Measurements from ENCODE around the gene CDKAL1.

Gene CDKAL1

DNA sequence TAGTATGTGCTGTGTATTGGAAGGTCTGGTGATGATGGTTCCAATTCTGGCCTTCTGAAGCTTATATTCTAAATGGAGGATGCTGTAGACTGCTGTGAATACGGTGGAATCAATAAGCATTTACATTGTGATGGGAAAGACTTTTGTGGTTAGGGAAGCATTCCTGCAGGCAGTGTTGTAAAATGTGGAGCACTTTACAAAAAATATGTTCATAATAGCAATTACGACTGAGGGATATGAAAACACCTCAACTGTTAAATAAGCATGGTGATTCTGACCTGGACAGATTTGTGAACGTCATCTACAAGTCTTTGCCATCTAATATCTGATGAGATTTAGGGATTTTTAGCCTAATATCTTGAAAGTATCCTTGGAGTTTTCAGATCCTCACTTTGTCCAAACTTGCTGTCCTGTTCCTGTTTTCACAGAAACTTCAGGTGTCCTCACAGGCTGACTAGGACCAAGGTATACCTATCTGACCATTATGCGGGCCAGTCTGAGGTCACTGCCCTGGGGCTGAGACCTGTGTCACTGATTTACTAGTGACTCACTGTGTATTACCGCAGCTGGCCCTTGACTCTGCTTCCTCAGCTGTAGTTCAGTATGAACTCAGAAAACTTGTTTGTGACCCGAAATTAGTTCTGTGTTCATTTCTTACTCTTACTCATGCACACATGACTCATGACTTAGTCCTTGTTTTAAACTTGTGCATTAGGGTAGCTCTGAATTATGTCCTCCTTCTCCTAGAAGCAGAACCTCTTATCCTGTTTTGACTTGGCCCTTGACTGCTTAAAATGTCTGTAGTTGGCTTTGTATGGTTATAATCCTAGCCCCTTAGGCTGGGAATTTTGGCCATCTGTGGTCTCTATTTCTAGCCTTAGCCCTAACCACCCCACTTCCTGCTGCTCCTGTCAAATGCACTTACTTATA, 343.0 kb downstream of the CDKAL1 start:
- DNase-seq (ENCODE audit: low spot score), result peak; percentile 98

DNA sequence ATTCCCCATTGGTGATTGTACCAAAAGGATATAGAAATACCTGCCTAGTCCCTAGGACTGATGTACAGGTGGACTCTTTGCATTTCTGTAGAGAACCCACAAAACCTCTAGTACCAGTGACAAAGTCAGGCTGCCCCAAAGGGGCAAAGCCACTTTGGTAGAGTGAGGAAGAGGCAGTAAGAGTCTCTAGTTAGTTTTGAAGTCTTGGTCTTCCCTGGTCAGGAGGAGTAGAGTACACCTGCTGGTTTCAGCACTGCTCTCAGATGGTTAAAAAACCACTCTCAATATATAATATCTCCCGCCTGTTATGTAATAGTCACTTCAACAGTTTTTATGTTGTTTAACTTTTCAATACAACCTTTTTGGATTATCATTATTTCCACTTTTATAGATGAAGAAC, 344.9 kb downstream of the CDKAL1 start:
- no peak for DNase-seq (ENCODE audit: low spot score)

DNA sequence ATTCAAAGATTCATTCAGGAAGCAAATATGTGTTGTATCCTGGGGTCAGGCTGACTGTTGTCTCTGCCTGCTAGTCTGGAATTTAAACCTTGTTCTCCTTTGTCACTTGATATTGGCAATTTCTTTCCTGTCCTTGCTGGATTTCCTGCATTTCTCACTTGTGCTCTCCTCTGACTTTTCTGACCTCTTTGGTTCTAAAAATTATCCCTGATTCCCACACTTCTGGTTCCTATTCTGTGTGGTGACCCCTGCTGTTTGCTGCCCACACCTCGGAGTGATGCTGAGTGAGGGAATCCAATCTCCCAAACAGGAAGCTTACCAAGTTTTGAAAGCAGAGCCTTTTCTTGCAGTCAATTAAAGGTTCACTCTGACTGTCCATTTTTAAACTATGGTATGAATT, 345.3 kb downstream of the CDKAL1 start:
- DNase-seq (ENCODE audit: low spot score), result no peak

DNA sequence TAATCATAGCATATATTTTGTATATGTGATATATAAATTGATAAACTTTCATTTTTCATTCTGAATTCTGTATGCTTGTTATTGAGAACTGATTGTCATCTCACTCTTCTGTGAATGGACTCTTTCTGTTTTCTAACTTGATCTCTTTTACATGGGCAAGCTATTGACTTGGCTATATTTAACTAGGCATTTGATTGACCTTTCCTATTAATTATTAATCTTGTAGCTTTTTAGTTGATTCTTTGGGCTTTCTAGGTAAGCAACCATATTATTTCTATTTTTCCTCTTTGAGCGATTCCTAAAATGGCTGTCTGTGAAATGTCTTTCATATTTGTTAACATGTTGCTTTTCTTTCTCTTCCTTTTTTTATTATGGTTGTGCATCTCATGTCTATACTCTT, 347.1 kb downstream of the CDKAL1 start:
- DNase-seq (ENCODE audit: low spot score), result no peak

- no peak for DNase-seq (ENCODE audit: low spot score)
Measured at GRCh38 chr6:20882014-20882413, 347.8 kb downstream of the CDKAL1 start.

DNA sequence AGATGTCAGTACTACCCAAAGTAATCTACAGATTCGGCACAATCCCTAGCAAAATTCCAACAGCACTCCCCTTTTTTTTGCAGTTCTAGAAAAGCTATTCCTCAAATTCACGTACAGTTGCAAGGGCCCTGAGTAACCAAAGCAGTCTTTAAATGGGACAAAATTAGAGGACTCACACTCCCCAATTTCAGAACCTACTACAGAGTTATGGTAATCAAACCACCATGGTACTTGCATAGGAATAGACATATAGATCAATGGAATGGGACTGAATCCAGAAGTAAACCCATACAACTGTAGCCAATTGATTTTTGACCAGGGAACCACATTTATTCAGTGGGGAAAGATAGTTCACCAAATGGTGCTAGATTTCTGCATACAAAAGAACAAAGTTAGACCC, 350.8 kb downstream of the CDKAL1 start:
- DNase-seq (ENCODE audit: low spot score), result no peak

DNA sequence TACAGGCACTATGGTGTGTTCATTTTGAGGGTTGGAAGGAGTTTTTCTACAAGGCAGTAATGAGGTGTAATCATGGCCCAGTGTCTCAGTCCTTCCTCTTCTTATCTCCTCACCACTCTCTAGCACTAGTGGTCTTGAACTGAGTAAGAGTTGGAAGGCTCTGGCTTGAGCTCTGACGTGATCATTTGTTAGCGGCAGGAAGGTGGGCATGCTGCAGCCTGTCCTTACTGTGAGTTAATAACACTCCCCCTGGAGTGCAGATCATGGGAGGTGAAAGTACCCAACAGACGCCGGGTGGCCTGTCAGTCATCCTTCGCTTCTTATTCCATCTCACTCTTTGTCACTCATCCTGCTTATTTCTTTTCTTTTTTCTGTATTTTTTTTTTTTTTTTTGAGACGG, 356.9 kb downstream of the CDKAL1 start:
- DNase-seq (ENCODE audit: low spot score), result no peak

GRCh38 chr6:20892365-20892764, 358.1 kb downstream of the CDKAL1 start:
- DNase-seq (ENCODE audit: low spot score), result no peak

DNA sequence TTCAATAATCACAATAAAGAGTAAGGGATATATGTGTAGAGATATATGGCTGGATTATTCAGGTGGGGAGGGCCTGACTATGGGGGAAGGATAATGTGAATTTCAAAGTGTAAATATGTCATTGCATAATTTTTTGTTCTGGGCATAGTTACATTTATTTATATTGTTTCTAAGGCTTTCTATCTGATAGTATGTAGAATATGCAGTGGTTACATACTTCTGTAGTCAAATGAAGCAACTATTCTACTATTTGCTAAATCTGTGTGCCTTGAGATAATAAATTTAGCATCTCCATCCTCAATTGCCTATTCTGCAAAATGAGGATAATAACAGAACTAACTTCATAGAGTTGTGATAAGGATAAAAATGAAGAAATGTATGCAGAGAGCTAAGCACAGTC, 359.2 kb downstream of the CDKAL1 start:
- no peak for DNase-seq (ENCODE audit: low spot score)

DNA sequence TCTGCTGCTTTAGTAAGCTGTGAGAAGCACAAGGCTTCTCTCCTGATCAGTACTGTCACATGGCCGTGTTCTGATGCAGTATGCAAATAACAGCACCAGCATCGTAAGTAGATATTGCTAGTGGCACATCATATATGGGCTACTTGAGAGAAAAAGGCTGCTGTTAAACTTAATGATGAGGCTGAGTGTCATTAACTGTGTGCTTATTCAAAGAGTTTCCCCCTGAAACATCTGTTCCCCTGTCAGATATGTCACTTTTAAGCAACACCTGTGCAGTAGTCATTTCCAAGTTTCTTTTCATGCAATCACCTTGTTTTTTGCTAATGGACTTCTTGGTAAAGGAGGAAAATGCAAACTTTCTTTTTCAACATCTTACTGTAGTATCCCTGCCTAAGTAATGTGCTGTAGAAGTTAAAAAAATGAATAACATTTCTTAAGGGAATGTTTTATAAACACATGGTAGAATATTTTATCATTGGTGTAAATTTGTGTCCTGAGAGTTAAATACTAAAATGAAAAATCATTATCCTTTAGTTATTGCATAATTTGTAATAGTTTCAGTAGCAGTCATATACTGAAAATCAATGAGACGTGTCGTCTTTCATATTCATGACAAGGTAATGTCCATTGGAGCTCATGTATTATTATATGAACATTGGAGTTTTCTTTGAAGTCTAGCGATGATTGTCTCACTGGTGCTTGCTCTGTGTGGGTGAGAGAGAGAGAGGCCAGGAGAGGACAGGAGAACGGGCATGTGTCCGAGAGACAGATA, 366.3 kb downstream of the CDKAL1 start:
- no peak for DNase-seq (ENCODE audit: low spot score)

- no peak for DNase-seq (ENCODE audit: low spot score)
Measured at GRCh38 chr6:20905377-20905776, 371.1 kb downstream of the CDKAL1 start.

DNA sequence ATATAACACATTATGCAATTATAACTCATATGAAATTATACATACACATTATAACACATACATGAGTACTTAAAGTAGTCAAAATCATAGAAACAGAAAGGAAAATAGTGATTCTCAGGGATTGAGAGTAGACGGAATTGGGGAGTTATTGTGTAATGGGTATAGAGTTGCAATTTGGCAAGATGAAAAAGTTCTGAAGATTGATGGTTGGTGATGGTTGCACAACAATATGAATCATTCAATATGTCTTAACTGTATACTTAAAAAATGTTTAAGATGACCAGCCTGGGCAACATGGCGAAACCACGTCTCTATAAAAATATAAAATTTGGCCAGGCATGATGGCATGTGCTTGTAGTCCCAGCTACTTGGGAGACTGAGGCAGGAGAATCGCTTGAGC, 372.7 kb downstream of the CDKAL1 start:
- DNase-seq (ENCODE audit: low spot score), result no peak

GRCh38 chr6:20907486-20908071, 373.3 kb downstream of the CDKAL1 start:
- DNase-seq (ENCODE audit: low spot score), result no peak

DNA sequence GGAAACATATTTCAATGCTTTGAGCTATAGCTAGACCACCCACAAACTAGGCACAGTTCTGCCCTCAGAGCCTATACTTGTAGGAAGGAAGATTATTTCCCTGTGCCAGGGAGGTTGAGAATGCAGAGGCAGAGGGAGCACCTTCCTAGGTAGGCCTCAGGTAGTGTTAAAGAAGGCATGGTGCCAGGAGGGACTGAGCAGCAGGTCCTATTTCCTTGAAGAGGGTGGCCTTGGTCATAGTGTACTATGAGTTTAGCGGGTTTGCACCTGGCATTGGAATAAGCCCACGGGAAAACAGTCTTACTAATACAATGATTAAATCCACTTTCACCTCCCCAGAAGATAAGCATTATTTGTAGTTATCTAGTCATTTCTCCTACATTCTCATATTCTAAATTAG, 375.4 kb downstream of the CDKAL1 start:
- no peak for DNase-seq (ENCODE audit: low spot score)

DNA sequence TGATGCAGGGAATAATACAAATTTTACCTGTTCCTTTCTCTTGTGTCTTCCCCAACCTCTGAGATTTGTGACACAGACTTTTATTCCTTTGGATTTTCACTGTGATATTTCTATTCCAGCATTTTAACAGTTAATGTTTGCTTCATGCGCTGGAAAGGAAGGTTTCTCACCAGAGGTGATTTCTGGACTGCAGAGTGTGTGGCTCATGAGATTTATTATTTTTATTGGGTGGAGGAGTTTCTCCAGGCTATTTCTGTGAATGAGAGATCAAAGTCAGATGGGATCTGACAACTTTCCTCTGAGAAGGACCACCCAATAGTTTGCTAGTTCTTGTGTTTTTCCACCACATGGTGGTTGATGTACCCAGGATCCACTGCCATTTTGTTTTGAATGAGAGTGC, 377.5 kb downstream of the CDKAL1 start:
- DNase-seq (ENCODE audit: low spot score), result no peak

DNA sequence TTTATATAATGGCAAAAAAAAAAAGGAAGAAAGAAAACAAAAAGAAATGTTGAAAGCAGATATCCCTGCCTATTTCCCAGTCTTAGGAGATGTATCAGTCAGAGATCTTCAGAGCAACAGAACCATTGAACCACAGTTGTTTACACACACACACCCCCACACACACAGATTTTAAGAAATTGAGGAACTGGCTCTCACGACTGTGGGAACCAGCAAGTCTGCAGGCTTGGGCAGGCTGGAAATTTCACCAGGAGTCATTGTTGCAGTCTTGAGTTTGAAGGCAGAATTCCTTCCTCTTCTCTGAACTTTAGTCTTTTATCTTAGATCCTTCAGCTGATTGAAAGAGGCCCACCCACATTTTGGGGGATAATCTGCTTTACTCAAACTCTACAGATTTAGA, 380.9 kb downstream of the CDKAL1 start:
- DNase-seq (ENCODE audit: low spot score), result no peak

GRCh38 chr6:20915626-20916025, 381.4 kb downstream of the CDKAL1 start:
- DNase-seq (ENCODE audit: low spot score), result no peak

- no peak for DNase-seq (ENCODE audit: low spot score)
Measured at GRCh38 chr6:20916086-20916485, 381.8 kb downstream of the CDKAL1 start.

GRCh38 chr6:20918868-20919267, 384.6 kb downstream of the CDKAL1 start:
- DNase-seq (ENCODE audit: low spot score), result no peak

DNA sequence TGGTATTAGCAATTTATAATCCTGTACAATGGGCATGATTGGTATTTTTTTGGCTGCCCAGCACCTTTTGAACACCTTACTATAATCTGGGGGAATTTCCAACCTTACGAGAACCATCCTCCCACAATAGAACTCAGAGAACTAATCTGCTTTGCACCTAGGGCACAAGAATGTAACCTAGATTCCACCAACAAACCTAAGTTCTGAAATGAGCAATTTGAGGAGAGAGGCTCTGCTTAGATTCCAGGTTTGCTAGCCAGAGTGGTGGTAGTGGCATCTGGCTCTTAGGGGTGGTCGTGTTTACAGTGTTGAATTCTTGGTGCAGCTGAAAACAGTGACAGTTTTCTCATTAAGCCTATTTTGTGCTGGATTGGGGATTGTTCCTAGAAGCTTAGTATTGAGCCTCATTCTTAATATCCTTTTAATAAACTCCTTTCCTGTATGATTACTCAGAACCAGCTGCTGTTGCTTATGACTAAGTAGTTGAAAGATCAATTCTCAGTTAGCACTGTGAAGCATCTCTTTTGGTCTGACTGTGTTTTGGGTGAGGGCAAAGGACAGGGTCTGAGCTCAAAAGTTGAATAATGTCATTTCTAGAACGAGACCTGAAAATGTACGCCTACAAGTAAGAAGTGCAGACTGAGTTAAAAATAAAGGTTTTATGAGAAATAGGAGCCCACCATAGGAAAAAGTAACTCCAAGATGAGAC, 385.6 kb downstream of the CDKAL1 start:
- DNase-seq (ENCODE audit: low spot score), result no peak

GRCh38 chr6:20921578-20921977, 387.3 kb downstream of the CDKAL1 start:
- DNase-seq (ENCODE audit: low spot score), result no peak

DNA sequence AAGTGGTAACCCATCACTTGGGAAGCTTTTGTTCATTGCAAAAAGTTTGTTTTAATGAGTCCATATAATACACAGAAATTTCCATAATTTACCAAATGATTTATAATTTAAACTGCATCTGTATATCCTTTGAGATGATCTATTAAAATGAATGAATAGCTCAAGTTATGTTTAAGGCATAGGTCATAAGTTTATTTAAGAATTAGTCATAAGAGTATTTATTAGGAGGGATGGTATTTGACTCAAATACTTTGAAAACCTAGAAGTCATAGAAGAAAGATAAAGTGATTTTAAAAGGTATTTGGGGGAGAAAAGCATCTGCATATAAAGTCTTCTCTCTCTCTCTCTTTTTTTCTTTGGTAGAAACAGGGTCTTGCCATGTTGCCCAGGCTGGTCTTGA, 388.5 kb downstream of the CDKAL1 start:
- DNase-seq (ENCODE audit: low spot score), result no peak
